GM12892 (cell line): ENCODE measurements around the gene DNAH11.

Experiments
- POLR2A ChIP-seq: IDR thresholded peaks from 2 replicates; pipeline ENCODE4 v1.6.1; 2011; ENCODE audit warnings: low read depth, low read length, control low read depth
- POLR2AphosphoS5 ChIP-seq: IDR thresholded peaks from 2 replicates; pipeline ENCODE4 v1.6.1; 2011; ENCODE audit warnings: low read depth, low read length, control low read depth
- TAF1 ChIP-seq: IDR thresholded peaks from 2 replicates; pipeline ENCODE4 v1.6.1; 2011; ENCODE audit warnings: low read depth, mild to moderate bottlenecking, control low read depth, low read length, borderline replicate concordance

- no peak for TF ChIP-seq POLR2A
- no peak for TF ChIP-seq POLR2AphosphoS5
- TF ChIP-seq TAF1: no peak
Observed at GRCh38 chr7:21497072-21497471, 45.8 kb upstream of the DNAH11 start.
